Activated B cell treated with CpG ODN at 0.5 μM for 24 hours (primary cell): ENCODE data around the gene EIF4E1B. TPM values are rescaled to one million over a fixed set of nuclear protein-coding genes. Genes with fewer than 3 reads are reported as not detected.

Experiments used
- ATAC-seq: fragments of 200-7000 bp; cut with Tn5 transposase; one replicate; pipeline ENCODE4 v1.10.0; 2021; ENCODE audit warnings: low read depth, mild to moderate bottlenecking, moderate library complexity
- CTCF ChIA-PET: fragments of 350-600 bp; sonication (Branson Sonifier 250); formaldehyde crosslinking; loops from one replicate; lab custom pipeline; 2021; ENCODE audit warnings: antibody characterized with exemption; lab: Charles Lee
- POLR2A ChIA-PET: fragments of 350-600 bp; sonication (Branson Sonifier 250); formaldehyde crosslinking; loops from one replicate; lab custom pipeline; 2021; ENCODE audit warnings: antibody characterized with exemption; lab: Charles Lee
- DNase-seq: peaks from one replicate; pipeline ENCODE4 v3.0.0; 2022
- H3K27ac Mint-ChIP-seq: one replicate; pipeline ENCODE4 v1.8.0; 2020; ENCODE audit warnings: mixed read lengths
- H3K27me3 Mint-ChIP-seq: one replicate; pipeline ENCODE4 v1.8.0; 2021; ENCODE audit warnings: mixed read lengths
- H3K36me3 Mint-ChIP-seq: one replicate; pipeline ENCODE4 v1.8.0; 2021; ENCODE audit warnings: low read depth, mixed read lengths
- H3K4me1 Mint-ChIP-seq: one replicate; pipeline ENCODE4 v1.8.0; 2021; ENCODE audit warnings: mixed read lengths
- H3K4me3 Mint-ChIP-seq: one replicate; pipeline ENCODE4 v1.8.0; 2020; ENCODE audit warnings: mild to moderate bottlenecking, mixed read lengths
- H3K9me3 Mint-ChIP-seq: one replicate; pipeline ENCODE4 v1.8.0; 2020; ENCODE audit warnings: mixed read lengths
- CTCF ChIP-seq: fragments of 200-600 bp; IDR thresholded peaks from one replicate; pipeline ENCODE4 v1.8.0; 2022; ENCODE audit warnings: antibody characterized with exemption, mild to moderate bottlenecking
- intact Hi-C: fragments of 100-400 bp; cut with micrococcal nuclease; formaldehyde crosslinking; loops from one replicate; pipeline ENCODE4 v1.15.1; 2024
- total RNA-seq: library from RNA; stranded (reverse); gene quantifications from 2 replicates; pipeline ENCODE4 v1.2.3, GENCODE V29; 2022

EIF4E1B gene
- total RNA-seq, 1 donor from 2014 or later: not detected

DNA sequence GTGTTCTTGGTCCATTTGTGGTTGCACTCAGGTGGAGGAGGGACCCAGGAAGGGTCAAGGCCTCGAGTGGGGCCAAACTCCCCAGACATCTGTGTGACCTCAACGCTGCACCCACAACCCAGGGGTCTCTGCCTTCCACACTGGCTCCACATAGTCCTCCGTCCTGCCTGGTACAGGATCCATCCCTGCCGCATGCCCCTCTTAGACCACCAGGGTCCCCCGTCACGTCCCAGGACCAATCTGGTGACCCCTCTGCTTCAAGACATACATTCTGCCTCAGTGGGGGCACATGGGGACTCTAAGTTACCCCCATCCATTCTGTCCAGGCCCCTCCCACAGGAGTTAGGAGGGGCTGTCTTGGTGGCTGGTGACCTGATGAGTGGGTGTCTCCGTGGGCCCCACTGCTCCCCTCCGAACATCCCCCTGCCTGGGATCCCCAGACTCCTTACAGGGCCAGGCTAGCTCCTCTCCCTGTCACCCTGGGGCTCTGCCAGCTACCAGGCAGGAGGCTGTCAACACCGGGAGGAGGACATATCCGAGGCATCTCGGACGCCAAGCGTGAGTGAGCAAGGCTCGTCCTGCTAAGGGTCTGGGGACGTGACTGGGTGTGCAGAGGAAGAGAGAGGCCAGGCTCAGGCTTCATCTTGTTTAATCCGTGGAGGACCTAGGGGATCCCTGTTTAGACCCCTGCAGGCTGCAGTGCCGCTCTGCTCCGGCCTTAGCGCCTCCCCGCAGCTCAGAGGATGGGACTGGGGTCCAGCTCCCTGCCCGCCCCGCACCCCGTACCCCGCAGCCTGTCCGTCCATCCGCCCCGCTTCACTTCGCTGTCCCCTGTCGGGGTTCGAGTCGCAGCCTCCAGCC is 49.1 kb downstream of the EIF4E1B start:
- Mint-ChIP-seq H3K36me3 (no peaks in the 10 kb centered on the region), H3K27me3 (peaks cover 53% of the 10 kb centered on the region), H3K4me1 (peaks cover 2% of the 10 kb centered on the region), H3K9me3 (peaks cover 4% of the 10 kb centered on the region), H3K27ac (no peak overlapping the region), H3K4me3 (no peak overlapping the region)
- TF ChIP-seq CTCF: no peak
- ChIA-PET CTCF (interaction anchor here (1.8 kb wide), 1 partner anchor 19 kb away, joined by 4 read pairs; no protein-coding TSS in a partner anchor), POLR2A (no interaction called here)
- DNase-seq: no peak
- no peak for ATAC-seq
- intact Hi-C loops: no loop called here

- CTCF ChIA-PET: interaction anchor here (1.8 kb wide), 1 partner anchor 20 kb away, joined by 4 read pairs; no protein-coding TSS in a partner anchor
- Mint-ChIP-seq H3K4me1 (peaks cover 2% of the 10 kb centered on the region), H3K9me3 (peaks cover 7% of the 10 kb centered on the region), H3K27ac (no peak overlapping the region), H3K4me3 (no peak overlapping the region), H3K27me3 (peaks cover 55% of the 10 kb centered on the region), H3K36me3 (peaks cover 2% of the 10 kb centered on the region)
- POLR2A ChIA-PET: no interaction called here
- ATAC-seq (no peak), DNase-seq (no peak)
- no peak for TF ChIP-seq CTCF
- intact Hi-C loops: no loop called here
Observed at GRCh38 chr5:176680226-176680563, 49.7 kb downstream of the EIF4E1B start.

- DNase-seq (no peak), ATAC-seq (no peak)
- intact Hi-C loops: no loop called here
- H3K9me3 Mint-ChIP-seq: peaks cover 11% of the 10 kb centered on the region
- no peak for TF ChIP-seq CTCF
- no peaks in the 10 kb centered on the region for H3K4me1 Mint-ChIP-seq
- no peak overlapping the region for H3K27ac Mint-ChIP-seq
- peaks cover 2% of the 10 kb centered on the region for H3K36me3 Mint-ChIP-seq
- POLR2A ChIA-PET: no interaction called here
- H3K4me3 Mint-ChIP-seq: no peak overlapping the region
- CTCF ChIA-PET: no interaction called here
- peaks cover 55% of the 10 kb centered on the region for H3K27me3 Mint-ChIP-seq
Observed at GRCh38 chr5:176682016-176682531, 51.6 kb downstream of the EIF4E1B start.

DNA sequence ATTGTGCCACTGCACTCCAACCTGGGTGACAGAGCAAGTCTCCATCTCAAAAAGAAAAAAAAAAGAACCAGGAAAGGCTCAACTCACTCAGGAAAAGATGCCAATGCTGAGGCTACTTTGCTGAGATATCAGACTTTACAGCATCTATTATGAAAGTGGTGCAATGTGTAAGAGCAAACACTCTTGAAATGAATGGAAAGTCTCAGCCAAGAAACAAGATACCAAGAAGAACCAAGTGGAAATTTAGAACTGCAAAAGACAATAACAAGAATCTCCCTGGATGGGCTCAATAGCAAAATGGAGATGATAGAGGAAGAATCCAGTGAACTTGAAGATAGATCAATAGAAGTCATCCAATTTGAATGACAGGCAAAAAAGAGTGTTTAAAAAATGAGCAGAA is 54.5 kb downstream of the EIF4E1B start:
- no peak overlapping the region for H3K27ac Mint-ChIP-seq
- intact Hi-C loops: no loop called here
- ATAC-seq: no peak
- no peak overlapping the region for H3K4me3 Mint-ChIP-seq
- POLR2A ChIA-PET: no interaction called here
- peaks cover 13% of the 10 kb centered on the region for H3K9me3 Mint-ChIP-seq
- DNase-seq: no peak
- CTCF ChIA-PET: no interaction called here
- H3K27me3 Mint-ChIP-seq: peaks cover 44% of the 10 kb centered on the region
- H3K36me3 Mint-ChIP-seq: peaks cover 2% of the 10 kb centered on the region
- no peaks in the 10 kb centered on the region for H3K4me1 Mint-ChIP-seq
- TF ChIP-seq CTCF: no peak

- POLR2A ChIA-PET: no interaction called here
- intact Hi-C loops: no loop called here
- CTCF ChIA-PET: no interaction called here
- Mint-ChIP-seq H3K36me3 (peaks cover 2% of the 10 kb centered on the region), H3K27me3 (peaks cover 54% of the 10 kb centered on the region), H3K4me1 (no peaks in the 10 kb centered on the region), H3K4me3 (no peak overlapping the region), H3K9me3 (peaks cover 13% of the 10 kb centered on the region), H3K27ac (no peak overlapping the region)
- DNase-seq: no peak
- ATAC-seq: no peak
- TF ChIP-seq CTCF: no peak
Observed at GRCh38 chr5:176687247-176687646, 56.8 kb downstream of the EIF4E1B start.
